Gastrocnemius medialis (tissue), 4 donors: ENCODE results near the gene RIPK4. TPM values are rescaled to one million over a fixed set of nuclear protein-coding genes. Genes with fewer than 3 reads are reported as not detected.

Experiments used
- ATAC-seq, 2 donors: fragments of 150-250 bp; one replicate each; pipeline ENCODE4 v1.9.1; 2016
- DNase-seq, 2 donors: peaks; one replicate each; pipeline ENCODE4 v3.0.0-alpha.2; 2019
- H3K27ac ChIP-seq, 4 donors: fragments of 200-600 bp; sonication (generic); 1 replicate in 1 of 4; 2 replicates in 3 of 4; pipeline ENCODE4 v1.5.1; 2016 to 2018; ENCODE audit warnings: mild to moderate bottlenecking in 2 of 4, moderate library complexity in 1 of 4
- H3K27me3 ChIP-seq, 3 donors: fragments of 200-600 bp; sonication (generic) in 2 of 3; 1 replicate in 1 of 3; 2 replicates in 2 of 3; pipeline versions ENCODE4 v1.5.1 to v1.6.0; 2016 to 2019; ENCODE audit warnings: mild to moderate bottlenecking in 1 of 3, moderate library complexity in 1 of 3
- H3K36me3 ChIP-seq, 2 donors: fragments of 200-600 bp; sonication (generic) in 1 of 2; one replicate each; pipeline ENCODE4 v1.5.1; 2017 to 2018
- H3K4me1 ChIP-seq, 2 donors: fragments of 200-600 bp; sonication (generic) in 1 of 2; one replicate each; pipeline ENCODE4 v1.5.1; 2016 to 2017; ENCODE audit warnings: mild to moderate bottlenecking in 2 of 2
- H3K4me3 ChIP-seq, 4 donors: fragments of 200-600 bp; sonication (generic) in 3 of 4; 1 replicate in 1 of 4; 2 replicates in 3 of 4; pipeline ENCODE4 v1.5.1; 2016 to 2019; ENCODE audit warnings: mild to moderate bottlenecking in 2 of 4
- H3K9me3 ChIP-seq, 3 donors: fragments of 200-600 bp; sonication (generic) in 2 of 3; 1 replicate in 1 of 3; 2 replicates in 2 of 3; pipeline ENCODE4 v1.5.1; 2016 to 2019
- POLR2A ChIP-seq, 2 donors: fragments of 450-650 bp; IDR thresholded peaks; one replicate each; pipeline ENCODE4 v1.6.1; 2017; ENCODE audit warnings: antibody characterized with exemption in 2 of 2, mild to moderate bottlenecking in 2 of 2, moderate library complexity in 2 of 2
- in situ Hi-C, 4 donors: fragments of 200-750 bp; cut with MboI; loops; one replicate each; pipeline versions ENCODE4 v1.15.0 to v1.8.0; 2017; ENCODE audit warnings: low sequenced_read_pairs in 4 of 4
- intact Hi-C: fragments of 100-400 bp; cut with DNase I; formaldehyde crosslinking; loops from one replicate; pipeline ENCODE4 v1.15.1; 2023; ENCODE audit warnings: low total_unique reads
- total RNA-seq, 4 donors: library from RNA; depleted of rRNA; stranded (reverse); fragments of >200 nt; gene quantifications; one replicate each; pipeline versions ENCODE4 v1.1.0 to v1.2.3, GENCODE V29; 2016
- TF ChIP-seq, protein P1 (sequence below), 5 experiments: fragments of 450-650 bp in 3 of 5; fragments of 200-600 bp in 2 of 5; sonication (generic) in 2 of 5; IDR thresholded peaks in 4 of 5; conservative IDR thresholded peaks in 1 of 5; 1 replicate in 4 of 5; 2 replicates in 1 of 5; pipeline ENCODE4 v1.5.1; 2016 to 2019; ENCODE audit warnings: antibody characterized with exemption in 5 of 5, mild to moderate bottlenecking in 3 of 5, moderate library complexity in 3 of 5

The RIPK4 gene
- total RNA-seq, 4 donors from 2014 or later = 0.04 to 0.07 TPM; not detected in 2

DNA sequence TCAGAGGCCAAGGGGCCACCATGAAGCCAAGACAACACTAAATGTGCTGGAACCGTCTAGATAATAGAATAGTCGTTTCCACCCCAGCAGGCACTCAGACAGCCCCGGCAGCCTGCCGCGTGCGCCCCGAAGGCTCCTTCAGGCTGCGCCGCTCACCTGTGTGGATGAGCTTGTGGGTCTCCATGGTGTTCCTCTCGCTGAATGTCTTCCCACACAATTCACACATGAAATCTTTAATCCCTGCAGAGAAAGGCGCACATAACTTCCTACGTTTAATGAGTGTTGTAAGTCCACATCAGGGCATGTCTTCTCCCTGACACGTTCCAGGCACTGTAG, 43.7 kb upstream of the RIPK4 start:
- H3K9me3 ChIP-seq = no peaks in the 10 kb centered on the region
- in situ Hi-C loops = loop anchor here in 3 of 4 donors (10.0 to 25.0 kb wide), 2 partner anchors 302 to 304 kb away; no protein-coding TSS in a partner anchor
- intact Hi-C loops = no loop called here
- ATAC-seq (no peak), DNase-seq (no peak)
- H3K4me1 ChIP-seq = no peaks in the 10 kb centered on the region
- no peak overlapping the region for H3K4me3 ChIP-seq
- H3K36me3 ChIP-seq = peaks cover 0 to 32% of the 10 kb centered on the region in 2 donors
- no peak overlapping the region for H3K27ac ChIP-seq
- TF ChIP-seq, protein P1, sequence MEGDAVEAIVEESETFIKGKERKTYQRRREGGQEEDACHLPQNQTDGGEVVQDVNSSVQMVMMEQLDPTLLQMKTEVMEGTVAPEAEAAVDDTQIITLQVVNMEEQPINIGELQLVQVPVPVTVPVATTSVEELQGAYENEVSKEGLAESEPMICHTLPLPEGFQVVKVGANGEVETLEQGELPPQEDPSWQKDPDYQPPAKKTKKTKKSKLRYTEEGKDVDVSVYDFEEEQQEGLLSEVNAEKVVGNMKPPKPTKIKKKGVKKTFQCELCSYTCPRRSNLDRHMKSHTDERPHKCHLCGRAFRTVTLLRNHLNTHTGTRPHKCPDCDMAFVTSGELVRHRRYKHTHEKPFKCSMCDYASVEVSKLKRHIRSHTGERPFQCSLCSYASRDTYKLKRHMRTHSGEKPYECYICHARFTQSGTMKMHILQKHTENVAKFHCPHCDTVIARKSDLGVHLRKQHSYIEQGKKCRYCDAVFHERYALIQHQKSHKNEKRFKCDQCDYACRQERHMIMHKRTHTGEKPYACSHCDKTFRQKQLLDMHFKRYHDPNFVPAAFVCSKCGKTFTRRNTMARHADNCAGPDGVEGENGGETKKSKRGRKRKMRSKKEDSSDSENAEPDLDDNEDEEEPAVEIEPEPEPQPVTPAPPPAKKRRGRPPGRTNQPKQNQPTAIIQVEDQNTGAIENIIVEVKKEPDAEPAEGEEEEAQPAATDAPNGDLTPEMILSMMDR (IDR thresholded peaks at IDR 0.05 in 4 of 5, conservative IDR thresholded peaks at IDR 0.05 in 1 of 5) = no peak
- no peak for TF ChIP-seq POLR2A (IDR thresholded peaks at IDR 0.05)
- H3K27me3 ChIP-seq = no peaks in the 10 kb centered on the region

DNA sequence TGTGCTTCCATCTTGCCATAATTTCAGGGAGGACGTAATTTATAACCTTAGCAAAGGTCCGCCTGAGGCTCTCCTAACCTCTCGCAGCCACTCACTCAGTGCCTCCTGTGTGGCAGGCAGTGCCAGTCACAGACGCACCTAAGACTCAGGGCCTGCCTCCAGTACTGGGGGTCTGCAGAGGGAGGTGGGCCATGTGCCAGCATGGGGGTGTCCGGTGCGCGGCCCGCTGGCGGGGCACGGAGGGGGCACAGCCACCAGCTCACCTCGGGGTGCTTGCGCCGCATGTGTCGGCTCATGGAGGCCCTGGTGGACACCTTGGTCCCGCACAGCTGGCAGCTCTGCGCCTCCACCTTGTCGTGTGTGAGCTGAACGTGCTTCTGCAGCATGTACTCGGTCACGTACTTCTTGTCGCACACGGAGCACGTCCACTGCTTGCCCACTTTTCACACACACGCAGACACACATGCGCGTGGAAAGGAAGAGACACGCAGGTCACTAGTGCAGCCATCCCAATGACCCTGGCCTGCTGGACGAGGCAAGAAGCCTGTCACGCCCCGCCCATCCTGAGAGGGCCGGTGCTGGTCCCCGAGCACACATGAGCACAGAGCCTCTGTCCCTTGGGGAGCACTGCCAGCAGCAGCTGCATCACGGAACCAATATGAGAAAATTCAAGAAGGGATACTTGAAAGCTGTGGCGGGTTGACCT, 43.2 kb upstream of the RIPK4 start:
- no peak for TF ChIP-seq POLR2A (IDR thresholded peaks at IDR 0.05)
- TF ChIP-seq, protein P1 (IDR thresholded peaks at IDR 0.05 in 4 of 5, conservative IDR thresholded peaks at IDR 0.05 in 1 of 5) = no peak
- Histone ChIP-seq H3K4me3 (no peak overlapping the region), H3K27ac (no peak overlapping the region), H3K36me3 (peaks cover 0 to 27% of the 10 kb centered on the region in 2 donors), H3K4me1 (no peaks in the 10 kb centered on the region), H3K9me3 (no peaks in the 10 kb centered on the region), H3K27me3 (no peaks in the 10 kb centered on the region)
- intact Hi-C loops (no loop called here), in situ Hi-C loops (loop anchor here in 3 of 4 donors (10.0 to 25.0 kb wide), 2 partner anchors 302 to 305 kb away; no protein-coding TSS in a partner anchor)
- no peak for DNase-seq
- no peak for ATAC-seq

DNA sequence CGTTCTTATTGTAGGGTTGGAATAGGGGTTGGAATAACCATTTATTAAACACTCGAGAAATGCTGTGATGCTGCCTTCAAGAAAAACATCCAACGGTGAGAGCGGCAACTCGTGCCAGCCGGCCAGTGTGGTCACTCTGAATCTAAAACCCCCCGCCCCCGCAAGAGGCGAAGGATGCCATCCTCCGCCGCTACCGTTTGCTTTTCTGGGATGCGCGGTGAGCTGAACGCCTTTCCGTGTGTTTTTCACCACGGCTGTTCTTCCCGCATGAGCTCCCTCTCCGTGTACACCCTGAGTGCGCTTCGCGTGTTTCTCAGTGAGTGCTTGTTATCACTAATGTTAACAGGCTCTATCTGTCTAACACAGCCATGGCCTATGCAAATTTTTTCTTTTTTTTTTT, 42.0 kb upstream of the RIPK4 start:
- ATAC-seq = no peak
- Histone ChIP-seq H3K27ac (no peak overlapping the region), H3K4me1 (no peaks in the 10 kb centered on the region), H3K4me3 (no peak overlapping the region), H3K9me3 (no peaks in the 10 kb centered on the region), H3K27me3 (no peaks in the 10 kb centered on the region), H3K36me3 (peaks cover 0 to 25% of the 10 kb centered on the region in 2 donors)
- intact Hi-C loops (no loop called here), in situ Hi-C loops (loop anchor here in 1 of 4 donors (25.0 kb wide), 1 partner anchor 303 kb away; no protein-coding TSS in a partner anchor)
- TF ChIP-seq, protein P1 (IDR thresholded peaks at IDR 0.05 in 4 of 5, conservative IDR thresholded peaks at IDR 0.05 in 1 of 5) = no peak
- TF ChIP-seq POLR2A (IDR thresholded peaks at IDR 0.05) = no peak
- no peak for DNase-seq

DNA sequence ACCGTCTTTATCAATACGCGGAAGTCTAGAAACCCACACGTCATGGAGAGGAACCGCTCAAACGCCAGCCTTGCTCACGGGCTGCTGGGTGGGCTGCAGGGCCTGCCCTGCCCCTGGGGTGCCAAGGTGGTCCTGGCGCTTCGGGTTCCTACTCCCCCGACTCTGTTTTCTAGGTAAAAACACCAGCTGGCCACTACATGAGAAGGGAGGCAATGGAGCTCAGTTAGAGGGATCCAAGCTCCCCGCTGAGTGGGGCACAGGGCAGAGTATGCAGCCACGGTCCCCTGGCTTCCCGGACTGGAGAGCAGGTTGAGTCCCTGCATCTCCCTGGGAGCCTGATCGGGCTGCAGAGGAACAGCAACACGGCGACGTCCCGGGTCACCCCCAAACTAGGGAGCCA, 41.2 kb upstream of the RIPK4 start:
- intact Hi-C loops (no loop called here), in situ Hi-C loops (loop anchor here in 1 of 4 donors (25.0 kb wide), 1 partner anchor 304 kb away; no protein-coding TSS in a partner anchor)
- no peaks in the 10 kb centered on the region for H3K27me3 ChIP-seq
- TF ChIP-seq, protein P1 (IDR thresholded peaks at IDR 0.05 in 4 of 5, conservative IDR thresholded peaks at IDR 0.05 in 1 of 5) = no peak
- TF ChIP-seq POLR2A (IDR thresholded peaks at IDR 0.05) = no peak
- no peak for ATAC-seq
- peaks cover under 1 to 3% of the 10 kb centered on the region in 2 donors for H3K4me1 ChIP-seq
- no peak overlapping the region for H3K27ac ChIP-seq
- H3K36me3 ChIP-seq = peaks cover 0 to 20% of the 10 kb centered on the region in 2 donors
- H3K4me3 ChIP-seq = no peak overlapping the region
- H3K9me3 ChIP-seq = no peaks in the 10 kb centered on the region
- DNase-seq = no peak
